CD4-positive, alpha-beta T cell treated with Interferon gamma for 1 hour (primary cell): Measurements from ENCODE around the gene ATP6AP2.
A peak's percentile ranks its signal among the peaks of the same experiment; 100 is the strongest.
"Not testable (repeated sequence)": the region's sequence is repeated elsewhere in the genome, so short reads cannot be mapped to it uniquely, and the experiment has no call there.

Experiments used
- DNase-seq: peaks from one replicate; pipeline ENCODE4 v3.0.0-alpha.2; 2020

Gene ATP6AP2

GRCh38 chrX:40576291-40576690 is 4.5 kb upstream of the ATP6AP2 start:
- DNase-seq: no peak

- no peak for DNase-seq
Observed at GRCh38 chrX:40578039-40578695, 2.6 kb upstream of the ATP6AP2 start.

- no peak for DNase-seq
Observed at GRCh38 chrX:40579141-40579540, 1.6 kb upstream of the ATP6AP2 start.

GRCh38 chrX:40579900-40580536 is 752 bp upstream of the ATP6AP2 start:
- no peak for DNase-seq

- DNase-seq: no peak
Observed at GRCh38 chrX:40581336-40581920, 658 bp downstream of the ATP6AP2 start.

- DNase-seq: not testable (repeated sequence)
Observed at GRCh38 chrX:40582178-40582577, 1.4 kb downstream of the ATP6AP2 start.

GRCh38 chrX:40582811-40583210 is 2.0 kb downstream of the ATP6AP2 start:
- DNase-seq: no peak

GRCh38 chrX:40587623-40588022 is 6.9 kb downstream of the ATP6AP2 start:
- DNase-seq: not testable (repeated sequence)

- not testable (repeated sequence) for DNase-seq
Observed at GRCh38 chrX:40589616-40590321, 9.0 kb downstream of the ATP6AP2 start.

GRCh38 chrX:40603446-40603845 is 22.7 kb downstream of the ATP6AP2 start:
- no peak for DNase-seq

- DNase-seq: no peak
Observed at GRCh38 chrX:40607381-40607780, 26.6 kb downstream of the ATP6AP2 start.

- no peak for DNase-seq
Observed at GRCh38 chrX:40612511-40612910, 31.7 kb downstream of the ATP6AP2 start.

GRCh38 chrX:40615976-40616375 is 35.2 kb downstream of the ATP6AP2 start:
- no peak for DNase-seq

- DNase-seq: no peak
Observed at GRCh38 chrX:40617566-40617965, 36.8 kb downstream of the ATP6AP2 start.

GRCh38 chrX:40622479-40623138 is 41.8 kb downstream of the ATP6AP2 start:
- DNase-seq: no peak

GRCh38 chrX:40623139-40623536 is 42.4 kb downstream of the ATP6AP2 start, which contains the start of gene MPC1L:
TSS of gene MPC1L (plus strand) at chrX:40623428. CDS start at chrX:40623566, 138 bp downstream.
- DNase-seq: no peak

- DNase-seq: no peak
Observed at GRCh38 chrX:40623665-40624064, 42.9 kb downstream of the ATP6AP2 start.

GRCh38 chrX:40625294-40625693 is 44.5 kb downstream of the ATP6AP2 start:
- DNase-seq: no peak

- no peak for DNase-seq
Observed at GRCh38 chrX:40628506-40628905, 47.7 kb downstream of the ATP6AP2 start.

GRCh38 chrX:40632199-40632598 is 51.4 kb downstream of the ATP6AP2 start:
- no peak for DNase-seq

GRCh38 chrX:40637687-40638086 is 56.9 kb downstream of the ATP6AP2 start:
- DNase-seq: no peak

GRCh38 chrX:40644176-40644575 is 63.4 kb downstream of the ATP6AP2 start:
- DNase-seq: no peak

GRCh38 chrX:40644821-40645358 is 64.1 kb downstream of the ATP6AP2 start:
- DNase-seq: peak; percentile 56
